ENCODE results near the gene HOXB4.

GRCh38 chr17:48579760-48580554 lies 1.8 kb upstream of the HOXB4 start:
- TF ChIP-seq REST (IDR thresholded peaks at IDR 0.05; ENCODE audit: low read depth, low read length), result no peak
- TF ChIP-seq, protein P1, sequence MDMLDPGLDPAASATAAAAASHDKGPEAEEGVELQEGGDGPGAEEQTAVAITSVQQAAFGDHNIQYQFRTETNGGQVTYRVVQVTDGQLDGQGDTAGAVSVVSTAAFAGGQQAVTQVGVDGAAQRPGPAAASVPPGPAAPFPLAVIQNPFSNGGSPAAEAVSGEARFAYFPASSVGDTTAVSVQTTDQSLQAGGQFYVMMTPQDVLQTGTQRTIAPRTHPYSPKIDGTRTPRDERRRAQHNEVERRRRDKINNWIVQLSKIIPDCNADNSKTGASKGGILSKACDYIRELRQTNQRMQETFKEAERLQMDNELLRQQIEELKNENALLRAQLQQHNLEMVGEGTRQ (IDR thresholded peaks at IDR 0.05; ENCODE audit: borderline replicate concordance, low read depth, low read length), result no peak
- no peak for TF ChIP-seq MXI1 (IDR thresholded peaks at IDR 0.05; ENCODE audit: low read depth, low read length)
- TF ChIP-seq CTCF (IDR thresholded peaks at IDR 0.05), result no peak
- no peak for TF ChIP-seq ELF1 (IDR thresholded peaks at IDR 0.05)
- TF ChIP-seq RAD21 (IDR thresholded peaks at IDR 0.05; ENCODE audit: low read length), result no peak
- no peak for TF ChIP-seq JUND (IDR thresholded peaks at IDR 0.05)
- TF ChIP-seq, protein P2, sequence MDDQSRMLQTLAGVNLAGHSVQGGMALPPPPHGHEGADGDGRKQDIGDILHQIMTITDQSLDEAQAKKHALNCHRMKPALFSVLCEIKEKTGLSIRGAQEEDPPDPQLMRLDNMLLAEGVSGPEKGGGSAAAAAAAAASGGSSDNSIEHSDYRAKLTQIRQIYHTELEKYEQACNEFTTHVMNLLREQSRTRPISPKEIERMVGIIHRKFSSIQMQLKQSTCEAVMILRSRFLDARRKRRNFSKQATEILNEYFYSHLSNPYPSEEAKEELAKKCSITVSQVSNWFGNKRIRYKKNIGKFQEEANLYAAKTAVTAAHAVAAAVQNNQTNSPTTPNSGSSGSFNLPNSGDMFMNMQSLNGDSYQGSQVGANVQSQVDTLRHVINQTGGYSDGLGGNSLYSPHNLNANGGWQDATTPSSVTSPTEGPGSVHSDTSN (IDR thresholded peaks at IDR 0.05), result no peak

Measured in SK-N-SH (cell line).